GM12872 (cell line): ENCODE results near the gene ATG14.

Experiments used
- CTCF ChIP-seq: IDR thresholded peaks from 3 replicates; pipeline ENCODE4 v1.5.1; 2011; ENCODE audit warnings: low read depth, mild to moderate bottlenecking, low read length, moderate library complexity; ENCODE audit not compliant: insufficient read depth

Gene ATG14

GRCh38 chr14:55356913-55357312 is 54.7 kb downstream of the ATG14 start:
- TF ChIP-seq CTCF, result no peak

- TF ChIP-seq CTCF, result no peak
Measured at GRCh38 chr14:55355922-55356321, 55.7 kb downstream of the ATG14 start.

GRCh38 chr14:55354500-55354899 is 57.1 kb downstream of the ATG14 start:
- TF ChIP-seq CTCF, result peak; percentile 81

- TF ChIP-seq CTCF, result no peak
Measured at GRCh38 chr14:55353686-55354467, 57.8 kb downstream of the ATG14 start.

GRCh38 chr14:55352201-55352600 is 59.4 kb downstream of the ATG14 start:
- no peak for TF ChIP-seq CTCF

GRCh38 chr14:55351111-55351510 is 60.5 kb downstream of the ATG14 start:
- no peak for TF ChIP-seq CTCF

- TF ChIP-seq CTCF, result no peak
Measured at GRCh38 chr14:55350461-55350860, 61.2 kb downstream of the ATG14 start.
